Adrenal gland (tissue), 5 donors: ENCODE data around the gene DCP1A.

ENCODE experiments used
- POLR2A ChIP-seq, 2 donors: fragments of 450-650 bp; IDR thresholded peaks; one replicate each; pipeline ENCODE4 v1.6.1; 2017; ENCODE audit warnings: antibody characterized with exemption in 2 of 2, mild to moderate bottlenecking in 2 of 2, moderate library complexity in 1 of 2
- TF ChIP-seq, protein P1 (sequence below), 6 experiments: fragments of 450-650 bp in 4 of 6; fragments of 200-600 bp in 2 of 6; sonication (generic) in 1 of 6; IDR thresholded peaks; 1 replicate in 5 of 6; 2 replicates in 1 of 6; pipeline versions ENCODE4 v1.5.1 to v1.8.0; 2016 to 2021; ENCODE audit warnings: antibody characterized with exemption in 6 of 6, mild to moderate bottlenecking in 2 of 6, moderate library complexity in 1 of 6
- donor health status: DM: no; HTN: no; CAD: no.

DNA sequence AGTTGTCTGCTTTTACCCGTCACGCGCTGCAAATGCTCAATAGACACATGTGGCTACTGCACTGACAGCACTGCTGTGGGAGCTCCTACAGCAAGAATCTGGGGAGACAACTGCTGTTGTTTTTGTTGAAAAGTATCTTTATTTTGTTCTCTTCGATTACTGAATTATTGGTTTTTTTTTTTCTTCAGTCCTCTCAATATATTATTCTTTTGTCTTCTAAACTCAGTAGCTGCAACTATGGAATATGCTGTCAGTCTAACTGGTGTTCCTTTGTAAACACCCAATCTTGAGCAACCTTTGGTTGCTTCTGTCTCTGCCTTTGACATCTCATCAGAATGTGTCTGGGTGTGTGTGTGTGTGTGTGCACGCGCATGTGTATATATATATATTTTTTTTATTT lies 12.6 kb downstream of the DCP1A start:
- TF ChIP-seq, protein P1, sequence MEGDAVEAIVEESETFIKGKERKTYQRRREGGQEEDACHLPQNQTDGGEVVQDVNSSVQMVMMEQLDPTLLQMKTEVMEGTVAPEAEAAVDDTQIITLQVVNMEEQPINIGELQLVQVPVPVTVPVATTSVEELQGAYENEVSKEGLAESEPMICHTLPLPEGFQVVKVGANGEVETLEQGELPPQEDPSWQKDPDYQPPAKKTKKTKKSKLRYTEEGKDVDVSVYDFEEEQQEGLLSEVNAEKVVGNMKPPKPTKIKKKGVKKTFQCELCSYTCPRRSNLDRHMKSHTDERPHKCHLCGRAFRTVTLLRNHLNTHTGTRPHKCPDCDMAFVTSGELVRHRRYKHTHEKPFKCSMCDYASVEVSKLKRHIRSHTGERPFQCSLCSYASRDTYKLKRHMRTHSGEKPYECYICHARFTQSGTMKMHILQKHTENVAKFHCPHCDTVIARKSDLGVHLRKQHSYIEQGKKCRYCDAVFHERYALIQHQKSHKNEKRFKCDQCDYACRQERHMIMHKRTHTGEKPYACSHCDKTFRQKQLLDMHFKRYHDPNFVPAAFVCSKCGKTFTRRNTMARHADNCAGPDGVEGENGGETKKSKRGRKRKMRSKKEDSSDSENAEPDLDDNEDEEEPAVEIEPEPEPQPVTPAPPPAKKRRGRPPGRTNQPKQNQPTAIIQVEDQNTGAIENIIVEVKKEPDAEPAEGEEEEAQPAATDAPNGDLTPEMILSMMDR (IDR thresholded peaks at IDR 0.05) = no peak
- no peak for TF ChIP-seq POLR2A (IDR thresholded peaks at IDR 0.05)
